GM04503 (cell line): ENCODE measurements around the gene CASK.

Experiments used
- DNase-seq: peaks from one replicate; pipeline ENCODE4 v3.0.0-alpha.2; 2012; ENCODE audit warnings: low read depth

Gene CASK

DNA sequence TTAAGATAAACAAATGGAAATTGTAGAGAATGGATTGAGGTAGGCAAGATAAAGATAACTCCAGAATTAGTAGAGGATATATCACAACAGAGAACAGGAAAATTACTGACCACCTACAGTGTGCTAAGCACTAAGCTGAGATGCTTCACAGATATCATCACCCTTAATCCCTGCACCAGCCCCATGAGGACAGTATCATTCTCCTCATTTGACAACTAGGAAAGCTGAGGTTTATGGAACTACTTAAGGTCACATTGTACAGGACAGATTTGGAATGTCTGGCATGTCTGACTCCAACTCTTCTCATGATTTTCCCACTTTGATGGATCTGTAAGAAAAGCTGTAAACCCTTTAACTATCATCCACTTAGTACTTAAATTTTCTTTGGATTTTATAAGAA, 95.5 kb downstream of the CASK start:
- peak; percentile 34 for DNase-seq

DNA sequence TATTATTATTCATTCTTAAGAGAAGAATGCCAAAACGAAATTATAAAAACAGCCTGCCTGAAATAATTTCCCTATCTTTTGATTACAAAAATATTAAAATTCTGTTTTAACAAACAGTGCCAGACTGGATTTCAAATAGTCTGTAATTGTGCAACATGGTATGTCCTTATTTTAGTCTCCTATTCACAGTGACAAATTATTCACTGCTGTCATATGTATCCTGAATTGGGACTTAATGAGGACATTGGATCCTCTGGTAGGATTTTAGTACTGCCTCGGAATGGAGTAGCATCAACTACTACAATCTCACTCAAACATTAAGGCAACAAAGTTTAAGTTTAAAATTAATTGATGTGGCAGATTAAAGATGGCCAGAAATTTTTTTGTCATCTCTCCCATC, 97.6 kb downstream of the CASK start:
- no peak for DNase-seq

DNA sequence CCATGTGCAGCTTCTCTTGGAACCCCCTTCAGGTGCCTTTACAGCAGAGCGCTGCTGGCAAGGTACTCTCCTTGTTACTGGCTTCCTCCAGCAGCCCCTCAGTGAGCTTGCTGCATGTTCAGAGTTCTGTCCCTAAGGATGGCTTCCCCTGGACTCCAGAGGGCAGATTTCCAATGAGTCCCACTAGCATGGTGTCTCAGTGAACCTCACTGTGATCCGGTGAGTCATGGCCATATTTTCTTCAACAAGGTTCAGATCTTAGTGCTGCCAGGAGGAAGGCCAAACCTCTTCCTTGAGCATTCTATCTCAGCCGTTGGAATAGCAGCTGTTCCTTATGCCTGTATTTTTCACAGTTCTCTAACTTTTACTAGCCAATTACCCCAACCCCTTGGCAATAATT, 98.8 kb downstream of the CASK start:
- no peak for DNase-seq

DNA sequence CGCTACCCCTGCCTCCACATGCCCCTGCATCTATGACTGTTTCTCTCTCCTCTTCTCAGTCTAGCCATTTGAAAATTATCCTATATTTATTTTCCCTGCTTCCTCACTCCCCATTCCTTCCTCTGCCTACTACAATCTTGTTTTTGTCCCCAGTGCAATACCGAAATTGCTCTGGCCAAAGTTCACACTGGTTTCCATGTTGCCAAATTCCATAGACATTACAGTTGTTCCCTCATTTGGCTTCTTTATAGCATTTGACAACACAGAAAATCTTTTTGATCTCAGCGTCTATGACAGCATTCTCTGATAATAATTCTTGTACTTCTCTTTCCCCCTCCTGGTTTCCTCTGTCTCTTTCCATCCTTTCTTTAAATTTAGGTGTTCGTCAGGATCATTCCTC, 100.0 kb downstream of the CASK start:
- DNase-seq, result peak; percentile 20

DNA sequence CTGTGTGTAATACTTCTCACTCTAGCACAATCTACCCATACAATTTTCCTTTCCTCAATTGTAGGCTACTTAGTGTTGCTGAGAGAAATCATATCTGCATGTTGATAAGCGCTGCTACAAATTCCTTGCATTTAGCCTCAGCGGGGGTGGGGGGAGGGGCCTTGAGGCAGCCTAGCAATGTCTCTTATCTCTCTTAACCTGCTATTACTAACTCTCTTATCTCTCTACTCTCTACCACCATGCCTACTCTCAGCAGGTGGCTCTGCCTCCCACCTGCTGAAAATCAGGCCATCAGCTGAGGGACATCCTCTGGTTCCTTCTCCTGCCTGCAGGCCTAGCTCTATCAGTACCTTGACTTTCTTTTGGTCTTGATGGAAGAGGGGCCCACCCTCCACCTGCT, 100.5 kb downstream of the CASK start:
- no peak for DNase-seq

DNA sequence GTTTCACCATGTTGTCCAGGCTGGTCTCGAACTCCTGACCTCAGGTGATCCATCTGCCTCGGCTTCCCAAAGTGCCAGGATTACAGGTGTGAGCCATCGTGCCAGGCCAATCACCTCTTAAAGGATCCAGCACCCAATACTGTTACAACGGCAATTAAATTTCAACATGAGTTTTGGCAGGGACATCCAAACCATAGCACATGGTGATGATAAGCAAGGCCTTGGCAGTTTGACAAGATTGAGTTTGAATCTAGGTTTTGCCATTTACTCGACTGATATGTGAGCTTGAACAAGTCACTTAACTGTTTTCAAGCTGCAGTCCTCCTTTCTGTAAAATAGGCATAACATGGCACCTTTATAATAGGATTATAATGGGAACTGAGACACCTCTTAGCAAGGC, 115.3 kb downstream of the CASK start:
- no peak for DNase-seq

DNA sequence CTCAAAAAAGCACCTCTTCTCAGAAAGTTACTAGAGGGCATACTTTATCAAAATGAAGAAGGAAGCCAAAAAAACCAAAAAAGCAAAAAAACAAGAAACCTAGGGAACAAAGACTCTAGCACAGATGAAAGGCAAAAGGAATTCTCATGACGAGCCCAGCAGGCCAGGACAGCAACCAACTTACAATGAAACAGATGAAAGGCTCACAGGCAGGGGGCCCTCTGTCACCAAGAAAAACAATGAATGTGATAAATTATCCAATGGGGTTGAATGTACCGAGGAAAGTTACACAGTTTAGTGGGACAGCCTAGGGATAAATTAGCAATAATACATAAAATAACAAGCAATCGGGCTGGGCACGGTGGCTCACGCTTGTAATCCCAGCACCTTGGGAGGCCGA, 120.4 kb downstream of the CASK start:
- DNase-seq, result no peak

DNA sequence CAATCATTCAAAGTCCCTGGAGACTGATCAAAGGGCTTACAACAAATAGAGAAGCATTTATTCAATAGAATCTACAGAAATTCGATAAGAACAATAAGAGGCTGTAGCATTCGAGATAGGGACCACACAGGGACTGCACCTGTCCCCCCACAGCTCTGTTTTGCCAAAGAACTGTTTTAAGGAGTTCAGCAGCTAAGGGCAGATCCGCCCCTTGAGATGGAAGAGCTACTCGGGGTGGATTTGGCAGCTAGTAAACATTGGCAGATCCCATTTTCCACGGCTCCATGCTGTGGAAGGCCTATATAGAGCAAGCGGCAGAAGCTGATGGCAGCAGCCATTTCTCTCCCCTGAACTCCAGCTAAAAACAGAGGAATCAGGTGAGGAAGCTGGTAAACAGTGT, 123.7 kb downstream of the CASK start:
- no peak for DNase-seq

DNA sequence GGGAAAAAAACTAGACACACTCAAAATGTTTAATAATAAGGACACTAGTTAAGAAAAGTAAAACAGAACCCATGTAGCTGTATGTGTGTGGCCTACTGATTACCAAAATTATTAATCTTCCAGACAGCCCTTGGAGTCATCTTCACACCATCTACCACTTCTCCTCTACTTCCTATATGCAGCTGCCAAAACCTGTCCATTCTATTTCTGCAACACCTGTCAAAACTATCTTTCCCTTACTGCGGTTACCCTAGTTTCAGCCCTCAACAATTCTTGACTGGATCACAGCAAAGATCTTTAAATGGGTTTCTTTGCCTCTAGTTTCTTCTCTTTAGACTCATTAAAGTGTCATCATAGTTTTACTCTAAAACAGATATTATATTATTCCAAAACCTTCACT, 126.8 kb downstream of the CASK start:
- no peak for DNase-seq

DNA sequence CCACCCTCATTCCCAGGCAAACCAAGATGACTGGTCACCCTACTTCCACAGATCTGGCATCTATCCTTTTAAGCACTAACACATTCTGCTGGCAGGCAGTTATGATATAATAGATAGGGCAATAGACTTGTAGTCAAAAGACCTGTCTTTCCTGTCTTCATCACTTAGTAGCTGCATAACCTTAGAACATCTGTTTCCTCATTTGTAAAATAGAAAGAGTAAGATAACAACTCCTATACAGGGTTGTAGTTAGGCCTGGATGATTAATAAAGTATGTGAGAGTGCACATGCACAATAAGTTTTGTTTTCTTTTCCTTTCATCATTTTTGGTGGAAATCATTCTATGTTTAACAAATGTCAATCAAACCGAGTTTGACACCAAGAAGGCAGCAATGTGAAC, 127.3 kb downstream of the CASK start:
- DNase-seq, result no peak

DNA sequence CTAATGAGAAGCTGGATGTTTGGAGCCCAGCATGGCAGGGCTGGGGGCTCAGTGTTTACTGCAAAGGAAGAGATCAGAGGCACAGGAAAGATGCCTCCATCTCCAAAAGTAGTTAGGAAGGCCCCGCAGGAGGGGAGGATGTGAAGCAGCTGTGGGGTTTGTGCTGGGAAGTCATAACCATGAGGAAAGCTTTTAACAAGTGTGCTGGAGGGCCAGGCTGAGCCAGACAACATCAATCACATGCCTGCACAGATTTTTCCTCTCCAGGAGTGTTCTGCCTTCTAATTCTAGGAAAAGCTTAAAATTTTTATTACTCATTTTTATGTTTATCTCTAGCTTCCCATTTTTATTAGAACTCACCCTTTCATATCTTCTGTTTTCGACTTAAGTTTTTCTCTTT, 134.0 kb downstream of the CASK start:
- no peak for DNase-seq

DNA sequence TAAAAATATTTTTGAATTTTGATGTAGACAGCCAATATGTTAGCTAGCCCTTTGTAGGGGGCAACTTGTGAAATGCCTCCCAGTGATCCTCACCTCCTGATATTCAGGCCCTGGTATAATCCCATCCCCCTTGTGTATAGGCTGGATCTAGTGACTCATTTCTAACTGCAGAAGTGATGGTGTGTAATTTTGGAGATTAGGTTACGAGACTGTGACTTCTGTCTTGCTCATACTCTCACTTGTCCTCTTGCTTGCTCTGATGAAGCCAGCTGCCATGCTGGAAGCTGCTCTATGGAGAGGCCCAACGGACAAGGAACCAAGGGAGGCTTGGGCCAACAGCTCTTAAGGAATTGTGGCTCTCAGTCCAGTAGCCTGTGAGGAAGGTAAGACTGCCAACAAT, 137.7 kb downstream of the CASK start:
- no peak for DNase-seq

DNA sequence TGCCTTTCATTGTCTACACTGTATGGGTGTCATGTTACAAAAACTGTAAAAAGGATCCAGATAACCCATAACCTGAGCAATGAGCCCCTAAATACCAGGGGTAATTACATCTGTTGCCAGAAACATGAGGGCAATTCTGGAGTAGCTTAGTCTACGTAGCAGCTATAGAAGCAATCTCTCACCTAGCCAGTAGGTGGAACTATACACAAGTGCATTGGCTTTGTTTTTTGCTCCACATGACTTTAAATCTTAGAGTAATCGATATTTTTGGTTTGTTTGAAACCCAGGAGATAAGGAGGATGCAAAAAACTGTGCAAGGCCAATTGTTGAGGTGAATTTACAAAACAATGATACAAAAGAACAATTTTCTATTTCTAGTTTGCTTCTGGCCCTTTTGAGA, 141.9 kb downstream of the CASK start:
- DNase-seq, result no peak

DNA sequence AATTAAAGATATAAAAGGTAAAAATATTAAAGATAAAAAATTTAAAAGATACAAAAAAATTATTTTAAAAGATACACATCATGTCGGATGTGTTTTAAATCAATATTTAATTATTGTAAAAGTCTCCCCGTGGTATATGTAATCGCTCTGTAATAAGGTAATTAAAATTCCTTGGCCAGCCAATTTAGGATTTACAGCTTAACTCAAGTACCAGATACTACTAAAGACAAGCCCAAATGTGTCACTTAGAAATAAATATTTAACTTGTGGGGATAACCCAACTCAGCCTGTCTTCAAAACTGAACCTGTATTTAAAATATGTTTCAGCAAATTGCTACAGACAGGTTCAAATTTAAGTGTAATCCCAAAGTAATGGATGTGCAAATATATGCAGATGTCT, 143.4 kb downstream of the CASK start:
- no peak for DNase-seq

DNA sequence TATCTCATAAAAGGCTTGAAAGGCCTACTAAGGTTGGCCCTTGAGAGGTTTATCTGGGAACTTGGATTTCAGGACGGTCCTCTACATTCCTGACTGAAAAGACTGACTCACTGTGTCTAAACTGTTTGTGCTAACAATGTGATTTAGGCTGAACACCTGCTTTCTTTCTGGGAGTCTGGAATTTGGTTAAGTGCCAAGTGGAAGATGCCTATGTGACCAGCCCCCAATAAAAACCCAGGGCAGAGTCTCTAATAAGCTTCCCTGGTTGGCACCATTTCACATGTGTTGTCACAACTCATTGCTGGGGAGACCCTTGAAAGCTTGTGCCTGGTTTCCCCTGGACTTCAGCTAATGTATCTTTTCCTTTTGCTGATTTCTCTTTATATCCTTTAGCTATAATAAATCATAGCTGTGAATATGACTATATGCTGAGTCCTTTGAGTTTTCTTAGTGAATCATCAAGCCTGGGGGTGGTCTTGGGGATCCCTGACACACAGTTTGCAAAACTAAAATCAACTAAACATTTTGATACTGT, 144.3 kb downstream of the CASK start:
- DNase-seq, result peak; percentile 12

DNA sequence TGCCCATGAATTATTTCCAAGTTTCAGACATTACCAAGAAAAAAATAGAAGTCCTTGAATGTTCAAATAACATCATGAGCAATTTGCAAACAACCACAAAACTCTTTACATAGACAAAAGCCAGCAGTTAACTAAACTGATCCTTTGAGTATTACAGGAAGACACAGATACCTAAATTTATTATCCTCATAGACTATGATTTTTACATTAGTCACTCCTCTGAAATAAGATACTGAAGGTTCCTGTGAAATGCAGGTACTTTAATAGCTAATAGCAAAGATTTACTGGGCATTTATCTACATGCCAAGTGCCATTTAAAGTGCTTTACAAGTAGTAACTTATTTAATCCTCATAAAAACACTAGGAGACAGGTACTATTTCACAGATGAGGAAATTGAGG, 161.7 kb downstream of the CASK start:
- DNase-seq, result no peak

DNA sequence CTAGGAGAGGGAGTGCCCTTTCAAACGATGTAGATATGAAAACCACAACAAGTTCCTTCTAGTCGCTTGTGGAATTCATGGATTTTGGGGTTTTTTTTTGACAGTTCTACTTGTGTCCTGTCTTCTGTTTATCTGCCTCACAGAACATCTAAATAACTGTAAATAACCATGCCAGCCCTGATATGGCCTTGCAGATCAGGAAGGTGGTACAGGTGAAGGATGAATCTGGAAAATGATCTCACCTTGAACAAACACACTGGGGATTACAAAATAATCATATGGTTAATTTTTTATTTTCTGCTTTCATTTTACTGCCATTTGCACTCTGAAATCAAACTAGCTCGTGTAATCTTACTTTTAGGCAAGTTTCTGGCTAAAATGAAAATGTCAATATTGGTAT, 162.2 kb downstream of the CASK start:
- no peak for DNase-seq

DNA sequence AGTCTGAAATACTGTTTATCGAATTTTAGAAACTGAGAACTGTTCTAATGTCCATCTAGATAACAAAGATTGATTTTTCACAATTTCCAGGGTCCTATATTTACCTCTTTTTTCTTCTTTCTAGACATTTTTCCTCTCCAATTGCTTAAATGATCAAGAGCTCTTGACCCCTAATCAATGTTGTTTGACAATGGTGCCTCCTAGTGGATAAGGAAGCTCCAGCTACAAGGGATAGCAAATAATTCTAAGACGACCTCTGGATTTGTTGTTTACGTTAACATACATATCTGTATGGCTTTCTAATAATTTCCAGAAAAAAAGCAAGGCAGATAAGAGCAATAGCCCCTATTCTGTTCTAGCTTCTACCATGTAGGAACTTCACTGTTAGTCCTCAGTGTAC, 163.5 kb downstream of the CASK start:
- DNase-seq, result no peak

DNA sequence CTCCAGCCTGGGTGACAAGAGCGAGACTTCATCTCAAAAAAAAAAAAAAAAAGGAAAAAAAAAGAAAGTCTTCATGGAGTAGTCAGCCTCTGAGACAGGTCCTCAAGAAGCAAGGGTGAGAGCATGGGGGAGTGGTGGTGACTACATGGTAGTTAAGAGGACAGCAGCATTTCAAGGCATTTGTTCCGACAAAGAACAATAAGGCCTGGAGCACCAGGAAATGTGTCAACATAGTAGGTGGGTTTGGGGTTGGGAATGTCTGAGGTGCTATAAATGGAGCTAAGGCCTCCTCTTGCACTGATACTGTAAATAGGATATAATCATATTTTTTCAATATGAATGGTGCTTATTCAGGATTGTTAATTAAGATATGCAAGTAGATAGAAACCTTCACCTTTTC, 165.0 kb downstream of the CASK start:
- DNase-seq, result no peak

DNA sequence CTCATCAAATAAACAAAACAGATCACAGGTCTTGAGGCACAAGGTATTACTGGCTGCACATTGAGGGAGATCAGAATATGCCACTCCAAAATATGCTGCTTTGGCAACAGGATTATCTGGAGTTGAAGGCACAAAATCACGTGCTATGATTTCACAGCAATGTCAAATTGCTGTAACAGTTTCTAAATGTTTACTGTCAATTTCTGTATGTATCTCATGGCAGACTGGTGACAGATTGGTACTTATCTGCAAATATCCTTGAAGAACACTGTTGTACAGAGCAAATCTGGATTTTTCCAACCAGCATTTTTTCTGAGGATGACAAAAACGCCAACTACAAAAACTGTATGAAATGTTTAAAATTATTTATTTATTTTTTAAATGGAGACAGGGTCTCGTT, 172.6 kb downstream of the CASK start:
- DNase-seq, result no peak

DNA sequence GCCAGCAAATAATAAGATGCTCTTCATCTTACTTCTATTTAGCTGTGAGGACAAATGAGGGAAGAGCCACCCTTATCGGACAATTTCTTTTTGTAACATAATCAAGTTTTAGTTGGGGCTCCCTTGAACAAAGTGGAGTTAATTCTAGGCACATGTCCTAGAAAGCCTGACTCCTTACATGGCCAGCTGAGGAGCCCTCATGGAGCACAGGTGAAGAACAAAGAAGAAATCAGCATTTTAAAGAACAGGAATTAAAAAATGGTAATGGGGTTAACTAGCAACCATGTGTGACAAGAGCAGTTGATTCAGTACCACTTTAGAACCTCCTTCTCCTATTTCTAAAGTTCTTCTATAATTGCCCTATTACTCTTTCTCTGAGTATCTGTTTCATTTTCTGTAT, 183.5 kb downstream of the CASK start:
- no peak for DNase-seq

DNA sequence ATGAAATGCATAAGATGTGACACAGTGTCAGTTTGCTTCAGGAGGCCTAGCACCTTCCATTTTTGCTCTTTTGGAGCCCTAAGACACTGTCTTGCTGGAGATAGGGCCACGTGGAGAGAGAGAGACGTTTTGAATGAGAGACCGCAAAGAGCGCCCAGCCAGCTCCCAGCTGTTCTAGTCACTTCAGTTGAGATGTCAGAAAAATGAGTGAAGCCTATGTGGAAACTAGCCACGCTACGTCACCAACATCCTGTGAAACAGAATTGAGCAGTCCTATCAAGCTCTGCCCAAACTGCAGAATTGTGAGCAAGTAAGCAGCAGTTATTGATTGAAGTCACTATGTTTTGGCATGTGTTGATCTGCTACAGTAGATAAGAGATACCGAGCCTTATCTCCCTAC, 186.3 kb downstream of the CASK start:
- DNase-seq, result no peak

DNA sequence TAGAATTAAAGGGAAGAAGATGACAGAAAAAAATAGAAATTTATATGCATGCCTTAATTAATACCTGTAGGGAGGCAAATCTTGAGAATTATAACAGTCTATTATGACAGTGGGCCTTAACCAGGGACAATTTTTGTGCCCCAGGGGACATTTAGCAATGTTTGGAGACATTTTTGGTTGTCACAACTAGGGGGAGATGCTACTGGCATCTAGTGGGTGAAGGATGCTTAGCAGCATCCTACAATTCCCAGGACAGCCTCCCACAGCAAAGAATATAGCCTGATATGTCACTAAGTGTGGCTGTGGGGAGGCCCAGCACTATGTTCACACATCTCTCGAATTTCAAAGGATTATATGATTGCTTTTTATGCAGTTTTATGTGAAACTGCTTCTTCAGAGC, 188.8 kb downstream of the CASK start:
- DNase-seq, result no peak

DNA sequence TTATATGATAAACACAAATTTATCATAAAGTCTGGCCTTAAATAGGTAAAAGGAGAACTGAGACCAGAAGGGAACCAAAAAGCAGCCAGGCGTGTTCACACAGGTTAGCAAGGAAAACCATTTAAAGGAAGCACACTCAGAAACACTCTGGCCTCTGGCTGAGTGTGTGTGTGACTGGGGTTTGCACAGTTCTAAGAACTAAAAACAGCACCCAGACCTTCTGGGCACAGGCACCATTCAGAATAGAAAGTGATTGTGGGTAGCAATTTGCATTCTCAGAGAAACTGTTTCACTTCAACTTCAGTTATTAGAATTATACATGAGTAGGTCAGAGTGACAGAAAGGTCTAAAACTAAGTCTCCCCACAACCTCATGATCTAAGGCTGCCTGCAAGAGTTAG, 189.4 kb downstream of the CASK start:
- no peak for DNase-seq

DNA sequence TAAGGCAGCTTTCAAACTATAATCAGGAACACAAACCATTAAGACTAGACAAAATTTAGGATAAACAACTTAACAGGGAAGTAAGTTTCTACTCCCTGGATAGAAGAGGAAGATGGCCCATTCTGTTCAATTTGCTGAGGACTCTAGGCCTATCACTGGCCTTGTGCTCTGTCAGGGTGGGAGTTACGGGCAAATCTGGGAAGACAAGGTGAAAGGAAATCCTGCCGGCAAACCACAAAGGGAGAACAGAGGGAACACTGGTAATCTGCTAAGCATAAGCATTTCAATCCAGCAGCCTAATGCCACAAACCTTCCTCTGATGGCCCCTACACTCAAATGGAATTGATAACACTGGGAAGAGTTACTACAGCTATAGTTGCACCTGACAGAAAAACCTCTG, 191.1 kb downstream of the CASK start:
- no peak for DNase-seq
